A549 (cell line): Measurements from ENCODE around the gene AKAP11. TPM values are rescaled to one million over a fixed set of nuclear protein-coding genes. Genes with fewer than 3 reads are reported as not detected.

ENCODE experiments used
- ATAC-seq, 2 experiments: fragments of 200-7000 bp in 1 of 2; fragments of >200 bp in 1 of 2; cut with Nextera tagmentation in 1 of 2; cut with Tn5 transposase in 1 of 2; 3 replicates each; pipeline versions ENCODE4 v1.8.0 to v1.9.1; 2018 to 2020; ENCODE audit warnings: mild to moderate bottlenecking in 1 of 2, moderate library complexity in 1 of 2
- CTCF ChIA-PET: fragments of 300-600 bp; sonication (Branson Sonifier 250); formaldehyde crosslinking; extraction: SDS; loops from one replicate; lab custom pipeline; 2021; ENCODE audit warnings: antibody characterized with exemption, inconsistent platforms; lab: Yijun Ruan, JAX
- POLR2A ChIA-PET: fragments of 350-600 bp; formaldehyde crosslinking; extraction: SDS; loops from one replicate; lab custom pipeline; 2021; ENCODE audit warnings: antibody characterized with exemption, inconsistent platforms; lab: Yijun Ruan, JAX
- DNase-seq, 2 experiments: peaks; one replicate each; pipeline versions ENCODE4 v3.0.0 to v3.0.0-alpha.2; 2011 to 2016; ENCODE audit warnings: low read depth in 1 of 2, low spot score in 1 of 2
- FAIRE-seq: peaks from 2 replicates; lab custom pipeline; 2011; peaks lifted over from hg19 to GRCh38; lab: Jason Lieb, UNC
- H3K27ac ChIP-seq, 2 experiments: fragments of >200 bp; sonication (Bioruptor Twin); formaldehyde crosslinking; 3 replicates each; pipeline ENCODE4 v1.5.1; 2016 to 2017
- H3K4me1 ChIP-seq: fragments of >200 bp; sonication (Bioruptor Twin); formaldehyde crosslinking; 3 replicates; pipeline ENCODE4 v1.6.1; 2016
- H3K4me2 ChIP-seq: fragments of >200 bp; sonication (Bioruptor Twin); formaldehyde crosslinking; 3 replicates; pipeline ENCODE4 v1.6.1; 2016
- H3K4me3 ChIP-seq: fragments of >200 bp; sonication (Bioruptor Twin); formaldehyde crosslinking; 3 replicates; pipeline ENCODE4 v1.5.1; 2016
- H3K9me3 ChIP-seq: fragments of >200 bp; sonication (Bioruptor Twin); formaldehyde crosslinking; 3 replicates; pipeline ENCODE4 v1.6.1; 2016
- BCL3 ChIP-seq: fragments of >200 bp; sonication (Bioruptor Twin); formaldehyde crosslinking; IDR thresholded peaks from 3 replicates; pipeline ENCODE4 v1.6.1; 2016
- CHD2 ChIP-seq: fragments of 150-350 bp; IDR thresholded peaks from 2 replicates; pipeline ENCODE4 v1.6.1; 2014; ENCODE audit warnings: low read length; ENCODE audit not compliant: partially characterized antibody
- CHD4 ChIP-seq: fragments of 200-600 bp; sonication (generic); IDR thresholded peaks from 2 replicates; pipeline ENCODE4 v1.6.1; 2016; ENCODE audit warnings: antibody characterized with exemption, mild to moderate bottlenecking, borderline replicate concordance
- ELK1 ChIP-seq: fragments of 150-350 bp; IDR thresholded peaks from 2 replicates; pipeline ENCODE4 v1.6.1; 2014; ENCODE audit warnings: low read depth, mild to moderate bottlenecking, low read length
- EP300 ChIP-seq, 2 experiments: fragments of >200 bp; sonication (Bioruptor Twin); formaldehyde crosslinking; IDR thresholded peaks; 2 replicates in 1 of 2; 3 replicates in 1 of 2; pipeline ENCODE4 v1.6.1; 2016 to 2017
- FOSL2 ChIP-seq, 2 experiments: fragments of 450-650 bp in 1 of 2; fragments of >200 bp in 1 of 2; sonication (Bioruptor Twin) in 1 of 2; formaldehyde crosslinking; IDR thresholded peaks; 2 replicates each; pipeline versions ENCODE4 v1.5.0 to v1.6.1; 2016 to 2020; ENCODE audit warnings: mild to moderate bottlenecking in 1 of 2, moderate library complexity in 1 of 2
- FOXS1 ChIP-seq: fragments of 250-450 bp; sonication (Bioruptor Pico); IDR thresholded peaks from 2 replicates; pipeline ENCODE4 v1.5.0; 2020; ENCODE audit warnings: mild to moderate bottlenecking, moderate library complexity
- GATA3 ChIP-seq: IDR thresholded peaks from 2 replicates; pipeline ENCODE4 v1.6.1; 2012; ENCODE audit warnings: borderline replicate concordance
- HDAC2 ChIP-seq: fragments of 200-600 bp; sonication (generic); IDR thresholded peaks from 2 replicates; pipeline ENCODE4 v1.6.1; 2016
- HMGXB4 ChIP-seq: fragments of 250-450 bp; sonication (Bioruptor Pico); IDR thresholded peaks from 2 replicates; pipeline ENCODE4 v1.5.0; 2021; ENCODE audit warnings: mild to moderate bottlenecking, moderate library complexity, borderline replicate concordance
- HOXA7 ChIP-seq: fragments of 250-450 bp; sonication (Bioruptor Pico); IDR thresholded peaks from 2 replicates; pipeline ENCODE4 v1.5.0; 2020; ENCODE audit warnings: mild to moderate bottlenecking, moderate library complexity
- MAZ ChIP-seq: fragments of 150-350 bp; IDR thresholded peaks from 2 replicates; pipeline ENCODE4 v1.6.1; 2014; ENCODE audit warnings: antibody characterized with exemption, low read depth, low read length, borderline replicate concordance
- PBX3 ChIP-seq: IDR thresholded peaks from 2 replicates; pipeline ENCODE4 v1.6.1; 2012
- RCOR1 ChIP-seq: fragments of 150-350 bp; IDR thresholded peaks from 2 replicates; pipeline ENCODE4 v1.6.1; 2014; ENCODE audit warnings: antibody characterized with exemption, low read length, low read depth
- SREBF2 ChIP-seq: fragments of 450-650 bp; IDR thresholded peaks from 2 replicates; pipeline ENCODE4 v1.6.1; 2014; ENCODE audit warnings: mild to moderate bottlenecking, moderate library complexity
- WGBS: methylation state at CpG from one replicate; pipeline ENCODE4 v1.1.6; 2017; ENCODE audit errors: missing lambda C conversion rate; 5-methylcytosine and 5-hydroxymethylcytosine counted together
- polyA plus RNA-seq, 4 experiments: library from polyadenylated mRNA; depleted of rRNA in 3 of 4; stranded (reverse); fragments of >200 nt; fragmentation: RNase III in 1 of 4; extraction: RNeasy Plus Mini Kit Qiagen cat#74134 plus additional on column Dnase treatment in 1 of 4; gene quantifications; 2 replicates in 3 of 4; 3 replicates in 1 of 4; pipeline ENCODE4 v1.2.3, GENCODE V29; 2011 to 2017
- TF ChIP-seq, protein P1 (sequence below): fragments of >200 bp; sonication (Bioruptor Twin); formaldehyde crosslinking; IDR thresholded peaks from 3 replicates; pipeline ENCODE4 v1.5.1; 2016

The AKAP11 gene
- polyA plus RNA-seq, 2 of the 4 experiments (the other 2 are of a cell fraction): 7.2 to 21.3 TPM

DNA sequence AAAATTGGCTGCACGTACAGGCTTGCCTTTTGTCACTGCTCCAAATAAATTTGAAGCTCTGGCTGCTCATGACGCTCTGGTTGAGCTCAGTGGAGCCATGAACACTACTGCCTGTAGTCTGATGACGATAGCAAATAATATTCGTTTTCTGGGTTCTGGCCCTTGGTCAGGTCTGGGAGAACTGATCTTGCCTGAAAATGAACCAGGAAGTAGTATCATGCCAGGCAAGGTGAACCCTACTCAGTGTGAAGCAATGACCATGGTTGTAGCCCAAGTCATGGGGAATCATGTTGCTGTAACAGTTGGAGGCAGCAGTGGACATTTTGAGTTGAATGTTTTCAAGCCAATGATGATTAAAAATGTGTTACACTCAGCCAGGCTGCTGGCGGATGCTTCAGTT lies 16.1 kb upstream of the AKAP11 start (continued):
- TF ChIP-seq ELK1: no peak
- TF ChIP-seq SREBF2: no peak
- no peak for TF ChIP-seq RCOR1

DNA sequence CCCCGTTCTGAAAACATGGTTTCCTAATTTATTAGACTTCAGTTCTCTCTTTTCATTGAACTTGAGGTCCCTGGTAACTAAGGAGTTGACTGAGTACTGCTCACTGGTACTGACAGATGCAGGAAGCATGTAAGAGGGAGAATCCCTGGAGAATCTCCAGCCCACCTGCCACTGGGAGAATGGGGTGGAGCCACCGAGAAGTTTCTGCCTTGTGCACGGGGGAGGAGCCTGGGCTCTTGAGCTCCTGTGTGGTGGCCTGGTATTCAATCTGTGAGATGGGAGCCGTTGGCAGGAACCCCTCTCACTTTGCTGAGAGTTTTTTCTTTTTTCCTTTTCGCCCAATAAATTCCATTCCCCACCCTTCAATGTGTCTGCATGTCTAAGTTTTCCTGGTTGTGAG lies 13.2 kb upstream of the AKAP11 start:
- Histone ChIP-seq H3K4me2 (no peak overlapping the region), H3K27ac (no peak overlapping the region), H3K4me3 (no peak overlapping the region), H3K9me3 (no peaks in the 10 kb centered on the region), H3K4me1 (no peaks in the 10 kb centered on the region)
- ChIA-PET CTCF (no interaction called here), POLR2A (no interaction called here)
- 73% methylated on average over 5 of the region's 5 CpGs for WGBS
- ATAC-seq: no peak
- DNase-seq: no peak
- no peak for FAIRE-seq
- TF ChIP-seq, protein P1, sequence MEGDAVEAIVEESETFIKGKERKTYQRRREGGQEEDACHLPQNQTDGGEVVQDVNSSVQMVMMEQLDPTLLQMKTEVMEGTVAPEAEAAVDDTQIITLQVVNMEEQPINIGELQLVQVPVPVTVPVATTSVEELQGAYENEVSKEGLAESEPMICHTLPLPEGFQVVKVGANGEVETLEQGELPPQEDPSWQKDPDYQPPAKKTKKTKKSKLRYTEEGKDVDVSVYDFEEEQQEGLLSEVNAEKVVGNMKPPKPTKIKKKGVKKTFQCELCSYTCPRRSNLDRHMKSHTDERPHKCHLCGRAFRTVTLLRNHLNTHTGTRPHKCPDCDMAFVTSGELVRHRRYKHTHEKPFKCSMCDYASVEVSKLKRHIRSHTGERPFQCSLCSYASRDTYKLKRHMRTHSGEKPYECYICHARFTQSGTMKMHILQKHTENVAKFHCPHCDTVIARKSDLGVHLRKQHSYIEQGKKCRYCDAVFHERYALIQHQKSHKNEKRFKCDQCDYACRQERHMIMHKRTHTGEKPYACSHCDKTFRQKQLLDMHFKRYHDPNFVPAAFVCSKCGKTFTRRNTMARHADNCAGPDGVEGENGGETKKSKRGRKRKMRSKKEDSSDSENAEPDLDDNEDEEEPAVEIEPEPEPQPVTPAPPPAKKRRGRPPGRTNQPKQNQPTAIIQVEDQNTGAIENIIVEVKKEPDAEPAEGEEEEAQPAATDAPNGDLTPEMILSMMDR: no peak

DNA sequence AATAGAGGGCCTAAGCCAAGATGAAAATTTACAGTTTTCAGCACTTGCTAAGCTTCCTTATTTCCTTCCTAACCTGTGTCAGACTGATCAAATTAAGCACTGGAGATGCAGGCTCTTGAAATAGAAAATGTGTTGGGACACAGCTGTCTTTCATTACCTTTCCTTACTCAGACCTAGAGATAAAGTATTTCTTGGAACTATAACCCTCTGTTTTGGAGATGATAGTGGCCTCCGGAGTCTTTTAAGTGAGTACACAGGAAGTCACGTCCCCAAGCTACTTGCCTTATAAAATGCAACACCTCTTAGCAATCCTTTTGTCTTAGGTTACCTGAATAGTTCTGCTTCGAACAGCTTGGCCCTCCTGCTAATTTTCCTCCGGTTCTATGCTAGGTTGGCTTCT lies 12.4 kb upstream of the AKAP11 start:
- no peak overlapping the region for H3K4me2 ChIP-seq
- H3K27ac ChIP-seq: no peak overlapping the region
- ATAC-seq (no peak), DNase-seq (no peak), FAIRE-seq (no peak)
- no peaks in the 10 kb centered on the region for H3K9me3 ChIP-seq
- ChIA-PET POLR2A (no interaction called here), CTCF (no interaction called here)
- WGBS: 58% methylated on average over 4 of the region's 4 CpGs
- H3K4me1 ChIP-seq: no peaks in the 10 kb centered on the region
- TF ChIP-seq EP300 (IDR thresholded peaks at IDR 0.05) (no peak), CHD2 (no peak), FOXS1 (CRISPR knock-in tag) (no peak), GATA3 (no peak), HDAC2 (no peak), MAZ (no peak), HOXA7 (CRISPR knock-in tag) (no peak), CHD4 (no peak), BCL3 (no peak)
- H3K4me3 ChIP-seq: no peak overlapping the region

- POLR2A ChIA-PET: no interaction called here
Measured at GRCh38 chr13:42260903-42261654, 10.9 kb upstream of the AKAP11 start.

More at GRCh38 chr13:42260903-42261654, 10.9 kb upstream of the AKAP11 start:
- Histone ChIP-seq H3K27ac (no peak overlapping the region), H3K4me2 (no peak overlapping the region), H3K4me3 (no peak overlapping the region), H3K4me1 (no peaks in the 10 kb centered on the region), H3K9me3 (no peaks in the 10 kb centered on the region)
- TF ChIP-seq RCOR1: no peak
- TF ChIP-seq PBX3: no peak
- TF ChIP-seq HMGXB4 (CRISPR knock-in tag): no peak
- no peak for TF ChIP-seq FOSL2 (IDR thresholded peaks at IDR 0.05)
- no peak for TF ChIP-seq FOSL2 (CRISPR knock-in tag; IDR thresholded peaks at IDR 0.05)
- TF ChIP-seq MAZ: no peak
- CTCF ChIA-PET: no interaction called here
- DNase-seq (no peak), FAIRE-seq (no peak), ATAC-seq (no peak)
- WGBS: 53% methylated on average over 8 of the region's 8 CpGs
